NOMO-1 treated with dmso at 0.1 percent for 144 hours (cell line): Measurements from ENCODE around the gene PCDH8.

ENCODE experiments used
- DNase-seq: peaks from one replicate; lab custom pipeline; 2025; ENCODE audit not compliant: unreplicated experiment; lab: John Stamatoyannopoulos, UW

Gene PCDH8

GRCh38 chr13:52815330-52815729, 33.1 kb downstream of the PCDH8 start:
- DNase-seq, result no peak

GRCh38 chr13:52812941-52813340, 35.5 kb downstream of the PCDH8 start:
- no peak for DNase-seq

- DNase-seq, result no peak
Measured at GRCh38 chr13:52811841-52812240, 36.6 kb downstream of the PCDH8 start.

- no peak for DNase-seq
Measured at GRCh38 chr13:52810526-52810925, 37.9 kb downstream of the PCDH8 start.

- DNase-seq, result no peak
Measured at GRCh38 chr13:52810011-52810410, 38.4 kb downstream of the PCDH8 start.

- peak; percentile 65 for DNase-seq
Measured at GRCh38 chr13:52809310-52809769, 39.1 kb downstream of the PCDH8 start.

GRCh38 chr13:52808842-52809219, 39.6 kb downstream of the PCDH8 start:
- DNase-seq, result no peak

GRCh38 chr13:52806029-52806428, 42.4 kb downstream of the PCDH8 start:
- DNase-seq, result no peak

GRCh38 chr13:52804202-52804641, 44.2 kb downstream of the PCDH8 start:
- DNase-seq, result no peak

- DNase-seq, result no peak
Measured at GRCh38 chr13:52800856-52801255, 47.6 kb downstream of the PCDH8 start.

GRCh38 chr13:52798770-52799430, 49.5 kb downstream of the PCDH8 start:
- no peak for DNase-seq

- DNase-seq, result no peak
Measured at GRCh38 chr13:52797176-52797575, 51.3 kb downstream of the PCDH8 start.

GRCh38 chr13:52794589-52794988, 53.9 kb downstream of the PCDH8 start:
- DNase-seq, result no peak

GRCh38 chr13:52793515-52794061, 54.9 kb downstream of the PCDH8 start:
- DNase-seq, result no peak
